HepG2 (cell line): Measurements from ENCODE around the gene DGKG. TPM values are rescaled to one million over a fixed set of nuclear protein-coding genes. Genes with fewer than 3 reads are reported as not detected.

Source experiments
- CBX2 ChIP-seq, 2 experiments: fragments of 200-600 bp in 1 of 2; sonication (generic); formaldehyde crosslinking in 1 of 2; IDR thresholded peaks; 2 replicates each; pipeline versions ENCODE4 v1.7.0 to v1.8.1; 2018 to 2022; ENCODE audit warnings: low read depth in 2 of 2, low read length in 1 of 2, mild to moderate bottlenecking in 1 of 2, missing genetic modification reagents in 1 of 2
- CHD4 ChIP-seq: fragments of 200-600 bp; sonication (generic); IDR thresholded peaks from 2 replicates; pipeline ENCODE4 v1.7.0; 2017; ENCODE audit warnings: mild to moderate bottlenecking, low read length, borderline replicate concordance
- FLYWCH1 ChIP-seq: sonication (generic); formaldehyde crosslinking; IDR thresholded peaks from 2 replicates; pipeline ENCODE4 v1.8.1; 2023; ENCODE audit warnings: mild to moderate bottlenecking, missing genetic modification reagents
- GTF2F1 ChIP-seq: fragments of 150-350 bp; IDR thresholded peaks from 2 replicates; pipeline ENCODE4 v1.6.1; 2014; ENCODE audit warnings: low read length
- HOXA3 ChIP-seq: sonication (generic); formaldehyde crosslinking; IDR thresholded peaks from 2 replicates; pipeline ENCODE4 v1.5.0; 2020; ENCODE audit warnings: missing genetic modification reagents
- LRRFIP1 ChIP-seq: sonication (generic); formaldehyde crosslinking; conservative IDR thresholded peaks from 2 replicates; pipeline ENCODE4 v1.4.0; 2020; ENCODE audit warnings: missing genetic modification reagents
- MAFG ChIP-seq: sonication (generic); formaldehyde crosslinking; IDR thresholded peaks from 2 replicates; pipeline ENCODE4 v1.5.1; 2020; ENCODE audit warnings: mild to moderate bottlenecking, missing genetic modification reagents
- NCOR1 ChIP-seq: fragments of 200-600 bp; sonication (generic); IDR thresholded peaks from 2 replicates; pipeline ENCODE4 v1.7.0; 2017; ENCODE audit warnings: antibody characterized with exemption, low read length, borderline replicate concordance
- NFYB ChIP-seq: sonication (generic); formaldehyde crosslinking; IDR thresholded peaks from 2 replicates; pipeline ENCODE4 v1.4.0; 2020; ENCODE audit warnings: missing genetic modification reagents
- NKX3-1 ChIP-seq: sonication (generic); formaldehyde crosslinking; IDR thresholded peaks from 2 replicates; pipeline ENCODE4 v1.5.0; 2020; ENCODE audit warnings: missing genetic modification reagents
- RBFOX2 ChIP-seq: fragments of 200-400 bp; formaldehyde crosslinking; IDR thresholded peaks from 2 replicates; pipeline ENCODE4 v1.6.1; 2017; ENCODE audit warnings: low read depth, mild to moderate bottlenecking, low read length
- SP140L ChIP-seq: sonication (generic); formaldehyde crosslinking; IDR thresholded peaks from 2 replicates; pipeline ENCODE4 v1.4.0; 2020; ENCODE audit warnings: missing genetic modification reagents, borderline replicate concordance
- ZBTB3 ChIP-seq: sonication (generic); formaldehyde crosslinking; IDR thresholded peaks from 2 replicates; pipeline ENCODE4 v1.4.0; 2020; ENCODE audit warnings: low read depth, mild to moderate bottlenecking, moderate library complexity, missing genetic modification reagents, borderline replicate concordance
- ZBTB37 ChIP-seq: sonication (generic); formaldehyde crosslinking; IDR thresholded peaks from 2 replicates; pipeline ENCODE4 v1.4.0; 2020; ENCODE audit warnings: mild to moderate bottlenecking, missing genetic modification reagents
- ZBTB7B ChIP-seq: sonication (generic); formaldehyde crosslinking; IDR thresholded peaks from 2 replicates; pipeline ENCODE4 v1.4.0; 2020; ENCODE audit warnings: missing genetic modification reagents
- ZFP36 ChIP-seq: fragments of 150-350 bp; IDR thresholded peaks from 2 replicates; pipeline ENCODE4 v1.6.1; 2018; ENCODE audit warnings: borderline replicate concordance, low read length, low read depth; ENCODE audit not compliant: partially characterized antibody
- ZKSCAN8 ChIP-seq: IDR thresholded peaks from 2 replicates; pipeline ENCODE4 v1.6.1; 2016; ENCODE audit warnings: borderline replicate concordance, missing genetic modification reagents, missing compliant biosample characterization
- ZNF362 ChIP-seq: sonication (generic); formaldehyde crosslinking; IDR thresholded peaks from 2 replicates; pipeline ENCODE4 v1.4.0; 2020; ENCODE audit warnings: missing genetic modification reagents, mild to moderate bottlenecking, borderline replicate concordance
- ZNF510 ChIP-seq: sonication (generic); formaldehyde crosslinking; IDR thresholded peaks from 2 replicates; pipeline ENCODE4 v1.4.0; 2020; ENCODE audit warnings: low read depth, mild to moderate bottlenecking, missing genetic modification reagents
- ZNF558 ChIP-seq: sonication (generic); formaldehyde crosslinking; IDR thresholded peaks from 2 replicates; pipeline ENCODE4 v1.9.0; 2022; ENCODE audit warnings: mild to moderate bottlenecking, missing genetic modification reagents, borderline replicate concordance
- polyA plus RNA-seq, 8 experiments: library from polyadenylated mRNA; depleted of rRNA in 3 of 8; stranded (reverse) in 7 of 8; unstranded in 1 of 8; fragments of >200 nt; fragmentation: Illumina TruSeq in 4 of 8; extraction: Trizol in 4 of 8; gene quantifications; 2 replicates each; pipeline versions ENCODE4 v1.2.1 to v1.2.3, GENCODE V29; 2011 to 2016; ENCODE audit warnings: low read depth in 4 of 8, missing spikeins in 1 of 8, mixed read lengths in 1 of 8; ENCODE audit not compliant: insufficient read depth in 1 of 8
- total RNA-seq, 5 experiments: library from RNA; depleted of rRNA; stranded (reverse); fragments of >200 nt; fragmentation: Illumina TruSeq; extraction: Trizol; gene quantifications; 2 replicates each; pipeline ENCODE4 v1.2.3, GENCODE V29; 2016; ENCODE audit warnings: low read depth in 1 of 5

Gene DGKG
- total and polyA plus RNA-seq, 2 of the 13 experiments (the other 11 are each of a cell fraction or from before 2014, with no cell fraction given), result 3.8 to 6.2 TPM

- TF ChIP-seq CBX2 (IDR thresholded peaks at IDR 0.05; ENCODE audit: low read depth, low read length) (no peak), CBX2 (CRISPR knock-in tag; IDR thresholded peaks at IDR 0.05; ENCODE audit: low read depth) (no peak), HOXA3 (CRISPR knock-in tag) (no peak), ZBTB7B (CRISPR knock-in tag) (no peak), ZNF510 (no peak), ZBTB37 (no peak), NKX3-1 (no peak), RBFOX2 (no peak), ZBTB3 (CRISPR knock-in tag) (no peak), NCOR1 (no peak), ZFP36 (no peak), GTF2F1 (no peak), CHD4 (no peak), LRRFIP1 (no peak), FLYWCH1 (no peak), ZKSCAN8 (CRISPR knock-in tag) (no peak), NFYB (CRISPR knock-in tag) (no peak), SP140L (CRISPR knock-in tag) (no peak), MAFG (CRISPR knock-in tag) (no peak; the same call in 1 of the 2 replicates), ZNF362 (CRISPR knock-in tag) (no peak), ZNF558 (CRISPR knock-in tag) (no peak)
Measured at GRCh38 chr3:186108106-186108940, 253.7 kb downstream of the DGKG start (continued).
